GM23338 (cell line): ENCODE results near the gene PALMD. TPM values are rescaled to one million over a fixed set of nuclear protein-coding genes. Genes with fewer than 3 reads are reported as not detected.

ENCODE experiments used
- ATAC-seq: fragments of 200-7000 bp; cut with Tn5 transposase; 3 replicates; pipeline ENCODE4 v1.9.1; 2020
- DNase-seq: peaks from one replicate; pipeline ENCODE4 v3.0.0-alpha.2; 2015; ENCODE audit warnings: low spot score
- H2AFZ ChIP-seq: fragments of 200-600 bp; sonication (generic); 2 replicates; pipeline ENCODE4 v1.8.0; 2016; ENCODE audit warnings: antibody characterized with exemption, mild to moderate bottlenecking, moderate library complexity
- H3F3A ChIP-seq: fragments of 200-600 bp; sonication (generic); replicated peaks from 2 replicates; pipeline ENCODE4 v1.8.0; 2017; ENCODE audit warnings: antibody characterized with exemption, mixed run types, low read depth
- H3K27ac ChIP-seq: fragments of 200-600 bp; sonication (generic); 2 replicates; pipeline ENCODE4 v1.6.1; 2016; ENCODE audit warnings: low read depth
- H3K27me3 ChIP-seq: fragments of 200-600 bp; sonication (generic); 2 replicates; pipeline ENCODE4 v1.8.0; 2016; ENCODE audit warnings: mild to moderate bottlenecking, mixed run types, moderate library complexity; ENCODE audit not compliant: insufficient read depth
- H3K36me3 ChIP-seq: fragments of 200-600 bp; sonication (generic); 2 replicates; pipeline ENCODE4 v1.8.0; 2016; ENCODE audit warnings: mild to moderate bottlenecking; ENCODE audit not compliant: insufficient read depth
- H3K4me1 ChIP-seq: fragments of 200-600 bp; sonication (generic); 2 replicates; pipeline ENCODE4 v1.8.0; 2016; ENCODE audit warnings: mild to moderate bottlenecking, moderate library complexity; ENCODE audit not compliant: insufficient read depth
- H3K4me2 ChIP-seq: fragments of 200-600 bp; sonication (generic); 2 replicates; pipeline ENCODE4 v1.7.1; 2017; ENCODE audit warnings: mixed run types
- H3K4me3 ChIP-seq: fragments of 200-600 bp; sonication (generic); 2 replicates; pipeline ENCODE4 v1.6.1; 2016; ENCODE audit warnings: mixed run types
- H3K79me2 ChIP-seq: fragments of 200-600 bp; sonication (generic); replicated peaks from 2 replicates; pipeline ENCODE4 v1.8.0; 2017; ENCODE audit warnings: mild to moderate bottlenecking; ENCODE audit not compliant: insufficient read depth
- H3K9me2 ChIP-seq: fragments of 200-600 bp; sonication (generic); 2 replicates; pipeline ENCODE4 v1.8.0; 2017; ENCODE audit not compliant: insufficient read depth
- H4K20me1 ChIP-seq: fragments of 200-600 bp; sonication (generic); replicated peaks from 2 replicates; pipeline ENCODE4 v1.8.0; 2017; ENCODE audit warnings: mild to moderate bottlenecking; ENCODE audit not compliant: insufficient read depth
- H3K27ac Mint-ChIP-seq: 2 replicates; pipeline ENCODE4 v1.8.0; 2020; ENCODE audit warnings: inconsistent platforms, mild to moderate bottlenecking, moderate library complexity, mixed read lengths
- H3K27me3 Mint-ChIP-seq: 3 replicates; pipeline ENCODE4 v1.8.0; 2022; ENCODE audit warnings: low read depth, mild to moderate bottlenecking, moderate library complexity, mixed read lengths, inconsistent platforms; ENCODE audit not compliant: insufficient read depth, poor library complexity
- H3K36me3 Mint-ChIP-seq: 3 replicates; pipeline ENCODE4 v1.8.0; 2021; ENCODE audit warnings: low read depth, mild to moderate bottlenecking, inconsistent platforms, moderate library complexity, mixed read lengths
- H3K4me1 Mint-ChIP-seq: 3 replicates; pipeline ENCODE4 v1.8.0; 2020; ENCODE audit warnings: mild to moderate bottlenecking, inconsistent platforms, mixed read lengths
- H3K4me3 Mint-ChIP-seq: 3 replicates; pipeline ENCODE4 v1.8.0; 2021; ENCODE audit warnings: moderate library complexity, mild to moderate bottlenecking, inconsistent platforms, mixed read lengths
- H3K9me3 Mint-ChIP-seq: 3 replicates; pipeline ENCODE4 v1.8.0; 2020; ENCODE audit warnings: moderate library complexity, mild to moderate bottlenecking, inconsistent platforms, mixed read lengths
- EZH2phosphoT487 ChIP-seq: fragments of 200-600 bp; sonication (generic); IDR thresholded peaks from one replicate; pipeline ENCODE4 v1.8.1; 2018; ENCODE audit warnings: antibody characterized with exemption; ENCODE audit not compliant: unreplicated experiment
- POLR2AphosphoS5 ChIP-seq: IDR thresholded peaks from 2 replicates; pipeline ENCODE4 v1.6.1; 2016; ENCODE audit warnings: antibody characterized with exemption, low read depth
- STAT1 ChIP-seq: IDR thresholded peaks from one replicate; pipeline ENCODE4 v1.6.1; 2016; ENCODE audit warnings: antibody characterized with exemption; ENCODE audit not compliant: unreplicated experiment
- ZNF331 ChIP-seq: fragments of 250-450 bp; sonication (Bioruptor Pico); IDR thresholded peaks from 2 replicates; pipeline ENCODE4 v1.5.0; 2020; ENCODE audit warnings: low read depth, mild to moderate bottlenecking, moderate library complexity
- ZNF462 ChIP-seq: fragments of 250-450 bp; sonication (Bioruptor Pico); IDR thresholded peaks from 2 replicates; pipeline ENCODE4 v1.5.0; 2020; ENCODE audit warnings: mild to moderate bottlenecking, moderate library complexity
- polyA plus RNA-seq: library from polyadenylated mRNA; unstranded; fragments of >200 nt; fragmentation: Nextera tagmentation; extraction: Ambion mirVana; gene quantifications from 2 replicates; pipeline ENCODE4 v1.2.1, GENCODE V29; 2016
- total RNA-seq: library from RNA; depleted of rRNA; stranded (reverse); fragments of >200 nt; shearing (Covaris generic); gene quantifications from 2 replicates; pipeline ENCODE4 v1.2.3, GENCODE V29; 2014
- TF ChIP-seq, protein P1 (sequence below): IDR thresholded peaks from 2 replicates; pipeline ENCODE4 v1.6.1; 2016; ENCODE audit warnings: antibody characterized with exemption

Gene PALMD
- total and polyA plus RNA-seq, 2 experiments from 2014 or later: not detected

DNA sequence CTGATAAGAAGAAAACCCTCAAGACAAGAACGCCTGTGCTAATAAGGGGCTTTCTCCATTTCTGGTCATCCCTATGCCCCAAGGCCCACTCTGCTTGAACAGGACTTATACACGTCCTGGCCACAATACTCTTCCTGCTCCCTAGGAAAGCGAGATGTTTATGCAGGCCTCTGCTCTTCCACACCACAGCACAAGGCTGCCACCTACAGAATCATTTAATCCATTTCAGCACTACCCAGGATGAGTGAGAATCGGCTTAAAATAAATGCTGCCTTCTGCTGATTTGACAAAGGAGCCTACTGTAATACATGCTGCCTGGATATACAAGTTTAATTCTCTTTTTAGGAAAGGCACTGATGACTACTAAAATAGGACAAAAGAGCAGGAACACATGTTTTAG lies 91.1 kb downstream of the PALMD start (continued):
- TF ChIP-seq ZNF462: no peak

DNA sequence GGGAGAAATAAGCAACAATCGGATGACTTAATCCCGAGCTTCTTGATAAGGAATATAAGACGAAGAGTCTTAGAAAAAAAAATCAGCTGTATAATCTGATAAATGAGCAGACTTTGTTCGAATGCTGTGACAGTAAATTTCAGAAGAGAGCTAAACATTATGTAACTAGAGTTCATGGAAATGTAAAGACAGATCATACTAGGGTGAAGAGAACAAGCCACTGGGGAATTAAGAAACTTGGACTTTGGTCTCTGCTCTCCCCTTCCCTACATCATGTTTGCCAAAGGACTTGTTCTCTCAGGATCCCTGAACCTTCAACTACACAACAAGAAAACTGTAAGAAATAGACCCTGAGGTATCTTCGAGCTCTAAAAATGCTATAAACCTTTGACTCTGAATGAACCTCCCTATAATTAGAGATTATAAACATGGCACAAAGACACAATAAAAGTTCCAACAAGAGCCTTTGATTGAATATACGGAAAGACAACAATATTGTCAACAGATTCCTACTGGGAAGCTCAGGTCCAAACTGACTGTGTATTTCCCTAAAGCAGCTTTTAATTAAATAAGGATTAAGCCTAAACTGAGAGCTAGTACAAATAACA lies 93.0 kb downstream of the PALMD start:
- no peak overlapping the region for H3K4me2 ChIP-seq
- no peaks in the 10 kb centered on the region for H3K27me3 ChIP-seq
- no peaks in the 10 kb centered on the region for H3K36me3 ChIP-seq
- H3K27ac ChIP-seq: no peak overlapping the region
- no peak for ATAC-seq
- Mint-ChIP-seq H3K27me3 (peaks cover 2% of the 10 kb centered on the region), H3K9me3 (no peaks in the 10 kb centered on the region), H3K4me1 (no peaks in the 10 kb centered on the region), H3K4me3 (no peak overlapping the region), H3K27ac (no peak overlapping the region; the same call in 1 of the 2 replicates), H3K36me3 (0 out of 3 replicates have a peak, but pooled peaks cover under 1% of the 10 kb centered on the region)
- H3K4me3 ChIP-seq: no peak overlapping the region
- no peaks in the 10 kb centered on the region for H3F3A ChIP-seq
- DNase-seq: no peak
- no peaks in the 10 kb centered on the region for H4K20me1 ChIP-seq
- H3K4me1 ChIP-seq: no peaks in the 10 kb centered on the region
- no peaks in the 10 kb centered on the region for H3K79me2 ChIP-seq
- H3K9me2 ChIP-seq: no peaks in the 10 kb centered on the region
- no peak overlapping the region for H2AFZ ChIP-seq
- TF ChIP-seq POLR2AphosphoS5 (no peak), STAT1 (no peak), EZH2phosphoT487 (no peak), ZNF462 (no peak), ZNF331 (CRISPR knock-in tag) (no peak)
- TF ChIP-seq, protein P1, sequence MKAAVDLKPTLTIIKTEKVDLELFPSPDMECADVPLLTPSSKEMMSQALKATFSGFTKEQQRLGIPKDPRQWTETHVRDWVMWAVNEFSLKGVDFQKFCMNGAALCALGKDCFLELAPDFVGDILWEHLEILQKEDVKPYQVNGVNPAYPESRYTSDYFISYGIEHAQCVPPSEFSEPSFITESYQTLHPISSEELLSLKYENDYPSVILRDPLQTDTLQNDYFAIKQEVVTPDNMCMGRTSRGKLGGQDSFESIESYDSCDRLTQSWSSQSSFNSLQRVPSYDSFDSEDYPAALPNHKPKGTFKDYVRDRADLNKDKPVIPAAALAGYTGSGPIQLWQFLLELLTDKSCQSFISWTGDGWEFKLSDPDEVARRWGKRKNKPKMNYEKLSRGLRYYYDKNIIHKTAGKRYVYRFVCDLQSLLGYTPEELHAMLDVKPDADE: no peak
